IMR-90 (cell line): ENCODE data around the gene EPHB1. TPM values are rescaled to one million over a fixed set of nuclear protein-coding genes. Genes with fewer than 3 reads are reported as not detected.

Experiments
- ATAC-seq: fragments of 200-7000 bp; cut with Tn5 transposase; 2 replicates; pipeline ENCODE4 v1.9.1; 2020; ENCODE audit warnings: low read depth, mild to moderate bottlenecking, moderate library complexity
- BruUV-seq: library from RNA; stranded (reverse); fragments of 400-500 nt; replicated peaks from 2 replicates; lab custom pipeline; 2021; lab: Mats Ljungman, UMichigan
- CTCF ChIA-PET: fragments of 300-600 bp; formaldehyde crosslinking; extraction: SDS; loops from one replicate; lab custom pipeline; 2021; ENCODE audit warnings: antibody characterized with exemption; lab: Yijun Ruan, JAX
- POLR2A ChIA-PET: fragments of 300-600 bp; sonication (Branson Sonifier 250); formaldehyde crosslinking; loops from one replicate; lab custom pipeline; 2022; ENCODE audit warnings: antibody characterized with exemption; ENCODE audit not compliant: unreplicated experiment; lab: Charles Lee
- DNase-seq: peaks from one replicate; pipeline ENCODE4 v3.0.0; 2013
- H2AFZ ChIP-seq: replicated peaks from 2 replicates; pipeline ENCODE3; 2013; ENCODE audit warnings: low read length, mild to moderate bottlenecking; ENCODE audit not compliant: poor library complexity
- H2AK5ac ChIP-seq: 2 replicates; pipeline ENCODE4 v1.6.1; 2013; ENCODE audit warnings: low read depth, low read length, inconsistent platforms
- H2AK9ac ChIP-seq: replicated peaks from 2 replicates; pipeline ENCODE3; 2013; ENCODE audit warnings: mild to moderate bottlenecking, low read depth, low read length, moderate library complexity; ENCODE audit not compliant: poor library complexity
- H2BK120ac ChIP-seq: 2 replicates; pipeline ENCODE4 v1.6.1; 2013; ENCODE audit warnings: low read depth, low read length, inconsistent platforms
- H2BK15ac ChIP-seq: 3 replicates; pipeline ENCODE4 v1.6.1; 2013; ENCODE audit warnings: low read depth, low read length, inconsistent platforms
- H2BK20ac ChIP-seq: 2 replicates; pipeline ENCODE4 v1.6.1; 2013; ENCODE audit warnings: low read depth, mild to moderate bottlenecking, inconsistent platforms, low read length, moderate library complexity
- H2BK5ac ChIP-seq: 2 replicates; pipeline ENCODE4 v1.6.1; 2013; ENCODE audit warnings: mild to moderate bottlenecking, low read depth, low read length, inconsistent platforms; ENCODE audit not compliant: poor library complexity, severe bottlenecking
- H3K14ac ChIP-seq: replicated peaks from 2 replicates; pipeline ENCODE4 v1.6.1; 2013; ENCODE audit warnings: low read depth, low read length, inconsistent platforms
- H3K18ac ChIP-seq: 2 replicates; pipeline ENCODE4 v1.6.1; 2013; ENCODE audit warnings: low read depth, low read length, control low read depth
- H3K23ac ChIP-seq: 2 replicates; pipeline ENCODE4 v1.6.1; 2013; ENCODE audit warnings: low read depth, low read length, inconsistent platforms
- H3K27ac ChIP-seq: 2 replicates; pipeline ENCODE4 v1.5.1; 2013; ENCODE audit warnings: mild to moderate bottlenecking, control low read depth, low read length; ENCODE audit not compliant: insufficient read depth
- H3K27me3 ChIP-seq: 2 replicates; pipeline ENCODE4 v1.6.1; 2013; ENCODE audit warnings: low read length; ENCODE audit not compliant: control insufficient read depth, insufficient read depth
- H3K36me3 ChIP-seq: 2 replicates; pipeline ENCODE4 v1.6.1; 2013; ENCODE audit warnings: low read length, mixed read lengths; ENCODE audit not compliant: control insufficient read depth, insufficient read depth
- H3K4ac ChIP-seq: 2 replicates; pipeline ENCODE4 v1.6.1; 2013; ENCODE audit warnings: low read depth, low read length, inconsistent platforms
- H3K4me1 ChIP-seq: 2 replicates; pipeline ENCODE4 v1.6.1; 2013; ENCODE audit warnings: low read length, mixed read lengths; ENCODE audit not compliant: control insufficient read depth, insufficient read depth
- H3K4me2 ChIP-seq: 2 replicates; pipeline ENCODE4 v1.6.1; 2013; ENCODE audit warnings: low read depth, mild to moderate bottlenecking, control low read depth, low read length, moderate library complexity
- H3K4me3 ChIP-seq: 2 replicates; pipeline ENCODE4 v1.5.1; 2013; ENCODE audit warnings: low read depth, mild to moderate bottlenecking, control low read depth, low read length, moderate library complexity; ENCODE audit not compliant: insufficient read depth
- H3K56ac ChIP-seq: 2 replicates; pipeline ENCODE4 v1.6.1; 2013; ENCODE audit warnings: low read length, inconsistent platforms; ENCODE audit not compliant: insufficient read depth; ENCODE audit errors: extremely low read depth
- H3K79me1 ChIP-seq, 2 experiments: 2 replicates each; pipeline ENCODE4 v1.6.1; 2013; ENCODE audit warnings: low read length in 2 of 2, inconsistent platforms in 1 of 2, low read depth in 1 of 2
- H3K9ac ChIP-seq: 2 replicates; pipeline ENCODE4 v1.6.1; 2013; ENCODE audit warnings: low read depth, low read length, control low read depth
- H3K9me1 ChIP-seq: 2 replicates; pipeline ENCODE4 v1.6.1; 2013; ENCODE audit warnings: low read length, inconsistent platforms; ENCODE audit not compliant: insufficient read depth
- H3K9me3 ChIP-seq: 2 replicates; pipeline ENCODE4 v1.6.1; 2013; ENCODE audit warnings: low read length; ENCODE audit not compliant: control insufficient read depth, insufficient read depth
- H4K20me1 ChIP-seq: 2 replicates; pipeline ENCODE4 v1.6.1; 2013; ENCODE audit warnings: low read length, inconsistent platforms; ENCODE audit not compliant: insufficient read depth
- H4K5ac ChIP-seq: 2 replicates; pipeline ENCODE4 v1.6.1; 2013; ENCODE audit warnings: mild to moderate bottlenecking, low read depth, low read length, control low read depth
- H4K8ac ChIP-seq, 2 experiments: 2 replicates each; pipeline ENCODE4 v1.6.1; 2013; ENCODE audit warnings: low read depth in 2 of 2, low read length in 2 of 2, control low read depth in 1 of 2, inconsistent platforms in 1 of 2
- H4K91ac ChIP-seq: 2 replicates; pipeline ENCODE4 v1.6.1; 2013; ENCODE audit warnings: low read depth, low read length, inconsistent platforms; ENCODE audit not compliant: insufficient read depth
- BHLHE40 ChIP-seq: fragments of 150-350 bp; IDR thresholded peaks from 2 replicates; pipeline ENCODE4 v1.6.1; 2016; ENCODE audit warnings: mild to moderate bottlenecking, low read depth, low read length
- CEBPB ChIP-seq: IDR thresholded peaks from 2 replicates; pipeline ENCODE4 v1.6.1; 2012; ENCODE audit warnings: low read depth, low read length, improper control_type of control experiment
- CHD1 ChIP-seq: IDR thresholded peaks from 2 replicates; pipeline ENCODE4 v1.6.1; 2012; ENCODE audit warnings: low read depth, low read length, improper control_type of control experiment
- CTCF ChIP-seq: conservative IDR thresholded peaks from 2 replicates; pipeline ENCODE4 v1.5.1; 2012; ENCODE audit warnings: mild to moderate bottlenecking, low read depth, low read length, improper control_type of control experiment
- ELK1 ChIP-seq: fragments of 150-350 bp; IDR thresholded peaks from 2 replicates; pipeline ENCODE4 v1.6.1; 2016; ENCODE audit warnings: low read depth, mild to moderate bottlenecking, low read length, moderate library complexity, borderline replicate concordance
- FOS ChIP-seq: fragments of 150-350 bp; IDR thresholded peaks from 2 replicates; pipeline ENCODE4 v1.6.1; 2016; ENCODE audit warnings: low read depth, low read length
- MAFK ChIP-seq: IDR thresholded peaks from 2 replicates; pipeline ENCODE4 v1.6.1; 2012; ENCODE audit warnings: low read depth, low read length, improper control_type of control experiment
- MXI1 ChIP-seq: IDR thresholded peaks from 2 replicates; pipeline ENCODE4 v1.6.1; 2012; ENCODE audit warnings: low read depth, mild to moderate bottlenecking, low read length, moderate library complexity, borderline replicate concordance
- NFE2L2 ChIP-seq: fragments of 150-350 bp; IDR thresholded peaks from 2 replicates; pipeline ENCODE4 v1.6.1; 2016; ENCODE audit warnings: low read depth, mild to moderate bottlenecking, low read length
- POLR2A ChIP-seq: IDR thresholded peaks from 2 replicates; pipeline ENCODE4 v1.6.1; 2012; ENCODE audit warnings: mild to moderate bottlenecking, low read depth, low read length
- RAD21 ChIP-seq: IDR thresholded peaks from 2 replicates; pipeline ENCODE4 v1.6.1; 2012; ENCODE audit warnings: low read length, improper control_type of control experiment
- USF2 ChIP-seq: fragments of 150-350 bp; IDR thresholded peaks from 2 replicates; pipeline ENCODE4 v1.6.1; 2017; ENCODE audit warnings: mild to moderate bottlenecking, antibody characterized with exemption, low read length, low read depth
- WGBS, 2 experiments: methylation state at CpG; one replicate each; pipeline versions ENCODE4 v1.1.5 to v1.1.7; 2013; ENCODE audit warnings: missing lambda C conversion rate in 2 of 2; ENCODE audit not compliant: insufficient read length in 1 of 2; ENCODE audit errors: extremely low coverage in 2 of 2; 5-methylcytosine and 5-hydroxymethylcytosine counted together
- dilution Hi-C: fragments of 300-500 bp; cut with HindIII; formaldehyde crosslinking; loops from one replicate; pipeline ENCODE4 v1.14.3; 2018; ENCODE audit warnings: low sequenced_read_pairs; ENCODE audit not compliant: unreplicated experiment
- in situ Hi-C: fragments of 300-500 bp; cut with MboI; formaldehyde crosslinking; loops from 3 replicates; pipeline ENCODE4 v1.14.3; 2019; ENCODE audit warnings: low sequenced_read_pairs, inconsistent platforms, mixed read lengths
- intact Hi-C: fragments of 100-400 bp; cut with micrococcal nuclease; formaldehyde crosslinking; loops from 2 replicates; pipeline ENCODE4 v1.10.0; 2022
- polyA plus RNA-seq, 3 experiments: library from polyadenylated mRNA; depleted of rRNA; stranded (reverse); fragments of >200 nt; gene quantifications; 2 replicates each; pipeline ENCODE4 v1.2.3, GENCODE V29; 2012; ENCODE audit warnings: low replicate concordance in 1 of 3
- total RNA-seq: library from RNA; depleted of rRNA; stranded (reverse); fragments of >200 nt; gene quantifications from 2 replicates; pipeline ENCODE4 v1.2.3, GENCODE V29; 2012

Gene EPHB1
- total and polyA plus RNA-seq, 2 of the 4 experiments (the other 2 are of a cell fraction) = 0.17 to 0.36 TPM

GRCh38 chr3:135271177-135272025 is 476.3 kb downstream of the EPHB1 start:
- Histone ChIP-seq H3K18ac (no peak overlapping the region), H2AFZ (no peak overlapping the region), H3K27me3 (no peaks in the 10 kb centered on the region), H4K5ac (no peak overlapping the region), H3K4ac (no peak overlapping the region), H2BK15ac (no peak overlapping the region), H3K9ac (no peak overlapping the region), H3K9me3 (peaks cover 10% of the 10 kb centered on the region; the same call in 1 of the 2 replicates), H3K36me3 (no peaks in the 10 kb centered on the region), H3K56ac (no peak overlapping the region), H3K4me2 (no peak overlapping the region), H3K79me1 (no peaks in the 10 kb centered on the region), H3K4me3 (no peak overlapping the region), H3K9me1 (no peaks in the 10 kb centered on the region), H4K20me1 (no peaks in the 10 kb centered on the region), H3K23ac (no peak overlapping the region), H2AK9ac (no peak overlapping the region), H4K8ac (no peak overlapping the region), H2BK5ac (no peak overlapping the region), H4K91ac (no peak overlapping the region), H3K14ac (no peak overlapping the region), H2AK5ac (no peak overlapping the region), H3K4me1 (no peaks in the 10 kb centered on the region), H2BK120ac (no peak overlapping the region), H2BK20ac (no peak overlapping the region), H3K27ac (no peak overlapping the region)
- WGBS, 2 experiments = 21% methylated on average over 3 of the region's 10 CpGs; no CpG with 5 or more reads in 1 of the 2 experiments
- intact Hi-C loops (no loop called here), in situ Hi-C loops (no loop called here), dilution Hi-C loops (no loop called here)
- no TSS peak for BruUV-seq
- DNase-seq = no peak
- no peak for TF ChIP-seq FOS
- no peak for TF ChIP-seq CHD1
- no peak for TF ChIP-seq BHLHE40
- no peak for TF ChIP-seq RAD21
- no peak for TF ChIP-seq MAFK
- no peak for TF ChIP-seq CEBPB
- no peak for TF ChIP-seq MXI1
- TF ChIP-seq ELK1 = no peak
- TF ChIP-seq NFE2L2 = no peak
- no peak for TF ChIP-seq USF2
- TF ChIP-seq POLR2A = no peak
- TF ChIP-seq CTCF = no peak
- ChIA-PET POLR2A (no interaction called here), CTCF (no interaction called here)
- no peak for ATAC-seq
